GM12874 (cell line): ENCODE results near the gene PARVB.

Experiments used
- TF ChIP-seq, protein P1 (sequence below): IDR thresholded peaks from 2 replicates; pipeline ENCODE4 v1.5.1; 2011; ENCODE audit warnings: low read depth, mild to moderate bottlenecking, control low read depth, low read length, moderate library complexity; ENCODE audit not compliant: insufficient read depth

PARVB gene

DNA sequence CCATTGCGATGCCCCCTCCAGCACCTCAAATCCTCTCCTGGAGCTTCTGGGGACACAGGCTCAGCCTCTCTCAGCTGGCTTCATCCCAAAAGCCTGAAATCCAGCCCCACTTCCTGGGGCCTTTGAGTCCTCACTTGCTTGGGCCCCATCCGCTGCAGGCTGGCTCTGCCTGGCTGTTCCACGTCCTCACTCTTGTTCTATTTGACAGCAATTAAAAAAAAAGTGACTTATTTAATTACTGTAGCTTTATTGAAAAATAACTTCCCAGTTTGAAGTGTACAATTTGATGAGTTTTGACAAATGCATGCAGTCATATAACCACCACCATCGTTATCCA is 183.8 kb downstream of the PARVB start:
- TF ChIP-seq, protein P1, sequence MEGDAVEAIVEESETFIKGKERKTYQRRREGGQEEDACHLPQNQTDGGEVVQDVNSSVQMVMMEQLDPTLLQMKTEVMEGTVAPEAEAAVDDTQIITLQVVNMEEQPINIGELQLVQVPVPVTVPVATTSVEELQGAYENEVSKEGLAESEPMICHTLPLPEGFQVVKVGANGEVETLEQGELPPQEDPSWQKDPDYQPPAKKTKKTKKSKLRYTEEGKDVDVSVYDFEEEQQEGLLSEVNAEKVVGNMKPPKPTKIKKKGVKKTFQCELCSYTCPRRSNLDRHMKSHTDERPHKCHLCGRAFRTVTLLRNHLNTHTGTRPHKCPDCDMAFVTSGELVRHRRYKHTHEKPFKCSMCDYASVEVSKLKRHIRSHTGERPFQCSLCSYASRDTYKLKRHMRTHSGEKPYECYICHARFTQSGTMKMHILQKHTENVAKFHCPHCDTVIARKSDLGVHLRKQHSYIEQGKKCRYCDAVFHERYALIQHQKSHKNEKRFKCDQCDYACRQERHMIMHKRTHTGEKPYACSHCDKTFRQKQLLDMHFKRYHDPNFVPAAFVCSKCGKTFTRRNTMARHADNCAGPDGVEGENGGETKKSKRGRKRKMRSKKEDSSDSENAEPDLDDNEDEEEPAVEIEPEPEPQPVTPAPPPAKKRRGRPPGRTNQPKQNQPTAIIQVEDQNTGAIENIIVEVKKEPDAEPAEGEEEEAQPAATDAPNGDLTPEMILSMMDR: no peak

DNA sequence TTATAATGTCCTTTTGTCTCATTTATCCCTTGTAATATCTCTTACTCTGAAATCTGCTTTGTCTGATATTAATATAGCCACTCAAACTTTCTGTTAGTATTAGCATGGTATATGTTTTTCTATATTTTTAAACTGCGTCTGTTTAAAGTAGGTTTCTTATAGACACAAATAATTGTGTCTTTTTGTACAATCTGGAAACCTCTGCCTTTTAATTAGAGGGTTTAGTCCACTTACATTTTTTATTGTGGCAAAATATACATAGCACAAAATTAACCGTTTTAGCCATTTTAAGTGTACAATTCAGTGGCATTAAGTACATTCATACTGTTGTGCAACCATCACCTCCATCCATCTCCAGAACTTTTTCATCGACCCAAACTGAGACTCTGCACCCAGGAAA is 185.2 kb downstream of the PARVB start:
- TF ChIP-seq, protein P1: no peak

DNA sequence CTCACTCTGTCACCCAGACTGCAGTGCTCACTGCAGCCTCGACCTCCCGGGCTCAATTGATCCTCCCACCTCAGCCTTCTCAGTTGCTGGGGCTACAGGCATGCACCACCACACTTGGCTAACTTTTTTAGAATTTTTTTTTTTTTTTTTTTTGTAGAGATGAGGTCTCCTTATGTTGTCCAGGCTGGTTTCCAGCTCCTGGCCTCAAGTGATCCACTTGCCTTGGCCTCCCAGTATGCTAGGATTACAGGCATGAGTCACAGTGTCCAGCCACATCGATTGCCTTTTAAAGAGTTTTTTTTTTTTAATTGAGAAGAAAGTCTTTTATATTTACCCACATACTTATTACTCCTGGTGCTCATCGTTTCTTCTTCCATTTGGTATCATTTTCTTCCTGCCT is 186.6 kb downstream of the PARVB start:
- TF ChIP-seq, protein P1: no peak

- TF ChIP-seq, protein P1: no peak
Observed at GRCh38 chr22:44211256-44211945, 187.3 kb downstream of the PARVB start.

DNA sequence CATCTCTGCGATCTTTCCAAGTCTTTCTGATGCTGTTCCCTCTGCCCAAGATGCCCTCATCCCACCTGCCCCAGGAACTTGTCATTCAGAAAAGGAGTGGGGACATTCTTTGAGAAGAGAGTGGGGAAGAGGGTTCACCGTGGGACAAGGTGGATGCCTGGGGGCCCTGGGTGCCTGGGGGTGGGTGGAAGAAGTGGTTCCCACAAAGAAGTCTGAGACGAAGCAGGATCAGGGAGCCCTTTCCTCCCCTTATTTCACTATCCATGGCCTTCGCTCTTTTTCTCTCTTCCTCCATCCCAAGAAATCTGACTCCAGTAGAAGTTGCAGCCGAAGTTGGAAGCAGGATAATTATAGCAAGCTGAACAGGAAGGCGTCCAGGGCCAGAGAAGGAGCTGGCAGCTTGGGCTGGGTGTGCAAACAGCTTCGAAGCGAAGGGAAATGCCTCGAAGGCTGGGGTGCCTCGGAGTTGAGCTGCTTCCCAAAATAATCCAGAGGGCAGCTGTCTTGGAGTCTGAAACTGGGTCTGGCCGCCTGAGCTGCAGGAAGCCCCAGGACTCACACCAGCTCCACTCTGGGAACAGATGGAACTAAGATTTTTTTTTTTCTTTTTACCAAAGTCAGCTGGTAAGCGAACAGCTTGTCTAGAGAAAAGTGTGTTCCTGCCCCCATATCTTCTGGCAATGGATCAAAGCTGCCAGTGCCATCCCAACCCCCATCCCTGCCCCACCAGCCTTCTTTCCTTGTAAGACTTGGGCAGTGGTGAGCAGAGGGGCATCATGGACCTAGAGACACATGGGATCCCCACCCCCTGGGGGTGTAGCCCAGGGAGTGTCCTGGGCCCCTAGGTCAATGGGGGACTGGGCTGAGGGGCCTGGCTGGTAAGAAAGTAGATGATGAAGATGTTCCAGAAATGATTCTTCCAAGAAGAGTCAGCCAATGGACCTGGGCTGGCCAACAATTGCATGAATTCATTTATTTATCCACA is 188.1 kb downstream of the PARVB start:
- TF ChIP-seq, protein P1: no peak

- TF ChIP-seq, protein P1: no peak
Observed at GRCh38 chr22:44212936-44213335, 188.8 kb downstream of the PARVB start.

DNA sequence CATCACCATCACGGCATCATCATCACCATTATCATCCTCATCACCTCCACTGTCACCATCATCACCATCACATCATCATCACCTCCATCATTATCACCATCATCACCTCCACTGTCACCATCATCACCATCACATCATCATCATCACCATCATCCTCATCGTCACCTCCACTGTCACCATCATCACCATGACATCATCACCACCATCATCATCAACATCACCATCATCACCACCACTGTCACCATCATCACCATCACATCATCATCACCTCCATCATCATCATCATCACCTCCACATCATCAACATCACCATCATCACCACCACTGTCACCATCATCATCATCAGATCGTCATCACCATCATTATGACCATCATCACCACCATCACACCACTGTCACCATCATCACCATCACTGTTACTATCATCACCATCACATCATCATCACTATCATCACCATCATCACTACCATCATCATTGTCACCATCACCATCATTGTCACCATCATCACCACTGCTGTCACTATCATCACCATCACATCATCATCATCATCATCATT is 189.5 kb downstream of the PARVB start:
- TF ChIP-seq, protein P1: no peak
